WTC11 (cell line): Measurements from ENCODE around the gene GCHFR. TPM values are rescaled to one million over a fixed set of nuclear protein-coding genes. Genes with fewer than 3 reads are reported as not detected.

Experiments
- ATAC-seq: fragments of 200-7000 bp; cut with Tn5 transposase; 2 replicates; pipeline ENCODE4 v1.10.0; 2021; ENCODE audit warnings: mild to moderate bottlenecking, moderate library complexity
- CTCF ChIA-PET: fragments of 300-600 bp; sonication (Branson Sonifier 250); formaldehyde crosslinking; loops from one replicate; lab custom pipeline; 2021; ENCODE audit warnings: antibody characterized with exemption; lab: Charles Lee
- POLR2A ChIA-PET: fragments of 350-600 bp; sonication (Branson Sonifier 250); formaldehyde crosslinking; loops from one replicate; lab custom pipeline; 2021; ENCODE audit warnings: antibody characterized with exemption; lab: Charles Lee
- DNase-seq: peaks from one replicate; pipeline ENCODE4 v3.0.0; 2021; ENCODE audit warnings: low spot score
- H3K27ac Mint-ChIP-seq: 2 replicates; pipeline ENCODE4 v1.8.0; 2021; ENCODE audit warnings: mixed read lengths
- H3K27me3 Mint-ChIP-seq: 2 replicates; pipeline ENCODE4 v1.8.0; 2021; ENCODE audit warnings: low read depth, mild to moderate bottlenecking, moderate library complexity, mixed read lengths
- H3K36me3 Mint-ChIP-seq: 2 replicates; pipeline ENCODE4 v1.8.0; 2021; ENCODE audit warnings: mixed read lengths
- H3K4me1 Mint-ChIP-seq: 2 replicates; pipeline ENCODE4 v1.8.0; 2022; ENCODE audit warnings: mixed read lengths
- H3K4me3 Mint-ChIP-seq: 2 replicates; pipeline ENCODE4 v1.8.0; 2021; ENCODE audit warnings: mild to moderate bottlenecking, moderate library complexity, mixed read lengths
- H3K9me3 Mint-ChIP-seq: 2 replicates; pipeline ENCODE4 v1.8.0; 2021; ENCODE audit warnings: mixed read lengths
- CREB1 ChIP-seq: sonication (generic); formaldehyde crosslinking; IDR thresholded peaks from 2 replicates; pipeline ENCODE4 v1.8.0; 2023; ENCODE audit warnings: mild to moderate bottlenecking, missing genetic modification reagents
- FOXP1 ChIP-seq: sonication (generic); formaldehyde crosslinking; IDR thresholded peaks from 2 replicates; pipeline ENCODE4 v1.8.0; 2022; ENCODE audit warnings: missing genetic modification reagents, mild to moderate bottlenecking, moderate library complexity, borderline replicate concordance
- GABPB1 ChIP-seq: sonication (generic); formaldehyde crosslinking; IDR thresholded peaks from 2 replicates; pipeline ENCODE4 v1.8.1; 2023; ENCODE audit warnings: mild to moderate bottlenecking, missing genetic modification reagents
- GRHL2 ChIP-seq: fragments of 250-450 bp; sonication (Bioruptor Pico); IDR thresholded peaks from 2 replicates; pipeline ENCODE4 v1.8.0; 2022; ENCODE audit warnings: mild to moderate bottlenecking, moderate library complexity; ENCODE audit not compliant: insufficient replicate concordance, severe bottlenecking
- NFE2L1 ChIP-seq: sonication (generic); formaldehyde crosslinking; IDR thresholded peaks from 2 replicates; pipeline ENCODE4 v1.8.1; 2023; ENCODE audit warnings: missing genetic modification reagents
- NR3C1 ChIP-seq: sonication (generic); formaldehyde crosslinking; conservative IDR thresholded peaks from 2 replicates; pipeline ENCODE4 v1.8.1; 2023; ENCODE audit warnings: low read depth, mild to moderate bottlenecking, missing genetic modification reagents
- PREB ChIP-seq: sonication (generic); formaldehyde crosslinking; IDR thresholded peaks from 2 replicates; pipeline ENCODE4 v1.8.1; 2022; ENCODE audit warnings: mild to moderate bottlenecking, missing genetic modification reagents, moderate library complexity, borderline replicate concordance
- PRRX2 ChIP-seq: fragments of 250-450 bp; sonication (Bioruptor Pico); IDR thresholded peaks from 2 replicates; pipeline ENCODE4 v1.8.0; 2021; ENCODE audit warnings: mild to moderate bottlenecking
- SP1 ChIP-seq: sonication (generic); formaldehyde crosslinking; conservative IDR thresholded peaks from 2 replicates; pipeline ENCODE4 v1.8.1; 2022; ENCODE audit warnings: missing genetic modification reagents
- ZBTB21 ChIP-seq: sonication (generic); formaldehyde crosslinking; IDR thresholded peaks from 2 replicates; pipeline ENCODE4 v1.8.1; 2023; ENCODE audit warnings: mild to moderate bottlenecking, missing genetic modification reagents, borderline replicate concordance
- total RNA-seq: library from RNA; stranded (reverse); gene quantifications from 3 replicates; pipeline ENCODE4 v1.2.3, GENCODE V29; 2021
- TF ChIP-seq, protein P1 (sequence below): sonication (generic); formaldehyde crosslinking; IDR thresholded peaks from 2 replicates; pipeline ENCODE4 v1.8.0; 2022; ENCODE audit warnings: missing genetic modification reagents
- TF ChIP-seq, protein P2 (sequence below): sonication (generic); formaldehyde crosslinking; IDR thresholded peaks from 2 replicates; pipeline ENCODE4 v1.8.1; 2022; ENCODE audit warnings: missing genetic modification reagents, borderline replicate concordance

GCHFR gene
- total RNA-seq, 1 experiment from 2014 or later: 42.3 TPM

GRCh38 chr15:40744815-40745152 is 19.1 kb upstream of the GCHFR start:
- DNase-seq (no peak), ATAC-seq (no peak)
- Mint-ChIP-seq H3K27me3 (no peaks in the 10 kb centered on the region), H3K4me3 (no peak overlapping the region), H3K27ac (no peak overlapping the region), H3K9me3 (no peaks in the 10 kb centered on the region), H3K4me1 (peaks cover 12% of the 10 kb centered on the region), H3K36me3 (peaks cover 13% of the 10 kb centered on the region)
- CTCF ChIA-PET: interaction anchor here (0.6 to 2.7 kb wide), 19 partner anchors 9 to 1106 kb away, joined by 3 to 13 read pairs (median 4); partner anchors contain the start of genes CCDC32, GCHFR, RAD51 and VPS18
- POLR2A ChIA-PET: interaction anchor here (0.5 kb wide), 1 partner anchor 18 kb away, joined by 3 read pairs; no protein-coding TSS in a partner anchor
- TF ChIP-seq, protein P1, sequence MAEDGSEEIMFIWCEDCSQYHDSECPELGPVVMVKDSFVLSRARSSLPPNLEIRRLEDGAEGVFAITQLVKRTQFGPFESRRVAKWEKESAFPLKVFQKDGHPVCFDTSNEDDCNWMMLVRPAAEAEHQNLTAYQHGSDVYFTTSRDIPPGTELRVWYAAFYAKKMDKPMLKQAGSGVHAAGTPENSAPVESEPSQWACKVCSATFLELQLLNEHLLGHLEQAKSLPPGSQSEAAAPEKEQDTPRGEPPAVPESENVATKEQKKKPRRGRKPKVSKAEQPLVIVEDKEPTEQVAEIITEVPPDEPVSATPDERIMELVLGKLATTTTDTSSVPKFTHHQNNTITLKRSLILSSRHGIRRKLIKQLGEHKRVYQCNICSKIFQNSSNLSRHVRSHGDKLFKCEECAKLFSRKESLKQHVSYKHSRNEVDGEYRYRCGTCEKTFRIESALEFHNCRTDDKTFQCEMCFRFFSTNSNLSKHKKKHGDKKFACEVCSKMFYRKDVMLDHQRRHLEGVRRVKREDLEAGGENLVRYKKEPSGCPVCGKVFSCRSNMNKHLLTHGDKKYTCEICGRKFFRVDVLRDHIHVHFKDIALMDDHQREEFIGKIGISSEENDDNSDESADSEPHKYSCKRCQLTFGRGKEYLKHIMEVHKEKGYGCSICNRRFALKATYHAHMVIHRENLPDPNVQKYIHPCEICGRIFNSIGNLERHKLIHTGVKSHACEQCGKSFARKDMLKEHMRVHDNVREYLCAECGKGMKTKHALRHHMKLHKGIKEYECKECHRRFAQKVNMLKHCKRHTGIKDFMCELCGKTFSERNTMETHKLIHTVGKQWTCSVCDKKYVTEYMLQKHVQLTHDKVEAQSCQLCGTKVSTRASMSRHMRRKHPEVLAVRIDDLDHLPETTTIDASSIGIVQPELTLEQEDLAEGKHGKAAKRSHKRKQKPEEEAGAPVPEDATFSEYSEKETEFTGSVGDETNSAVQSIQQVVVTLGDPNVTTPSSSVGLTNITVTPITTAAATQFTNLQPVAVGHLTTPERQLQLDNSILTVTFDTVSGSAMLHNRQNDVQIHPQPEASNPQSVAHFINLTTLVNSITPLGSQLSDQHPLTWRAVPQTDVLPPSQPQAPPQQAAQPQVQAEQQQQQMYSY (CRISPR knock-in tag): no peak
- no peak for TF ChIP-seq GRHL2 (CRISPR knock-in tag)
- no peak for TF ChIP-seq PRRX2 (CRISPR knock-in tag)
- TF ChIP-seq, protein P2, sequence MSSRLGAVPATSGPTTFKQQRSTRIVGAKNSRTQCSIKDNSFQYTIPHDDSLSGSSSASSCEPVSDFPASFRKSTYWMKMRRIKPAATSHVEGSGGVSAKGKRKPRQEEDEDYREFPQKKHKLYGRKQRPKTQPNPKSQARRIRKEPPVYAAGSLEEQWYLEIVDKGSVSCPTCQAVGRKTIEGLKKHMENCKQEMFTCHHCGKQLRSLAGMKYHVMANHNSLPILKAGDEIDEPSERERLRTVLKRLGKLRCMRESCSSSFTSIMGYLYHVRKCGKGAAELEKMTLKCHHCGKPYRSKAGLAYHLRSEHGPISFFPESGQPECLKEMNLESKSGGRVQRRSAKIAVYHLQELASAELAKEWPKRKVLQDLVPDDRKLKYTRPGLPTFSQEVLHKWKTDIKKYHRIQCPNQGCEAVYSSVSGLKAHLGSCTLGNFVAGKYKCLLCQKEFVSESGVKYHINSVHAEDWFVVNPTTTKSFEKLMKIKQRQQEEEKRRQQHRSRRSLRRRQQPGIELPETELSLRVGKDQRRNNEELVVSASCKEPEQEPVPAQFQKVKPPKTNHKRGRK (CRISPR knock-in tag): no peak
- TF ChIP-seq CREB1 (CRISPR knock-in tag): no peak
- no peak for TF ChIP-seq FOXP1 (CRISPR knock-in tag)
- no peak for TF ChIP-seq NR3C1
- no peak for TF ChIP-seq NFE2L1 (CRISPR knock-in tag)
- no peak for TF ChIP-seq PREB
- TF ChIP-seq ZBTB21: no peak
- no peak for TF ChIP-seq SP1 (CRISPR knock-in tag)

GRCh38 chr15:40746916-40747418 is 16.9 kb upstream of the GCHFR start:
- no peak for DNase-seq
- peaks cover 13% of the 10 kb centered on the region for H3K36me3 Mint-ChIP-seq
- POLR2A ChIA-PET: interaction anchor here (0.6 to 1.1 kb wide), 8 partner anchors 15 to 147 kb away, joined by 3 to 7 read pairs (median 3); partner anchors contain the start of genes DNAJC17, SPINT1, VPS18 and ZFYVE19
- no peak overlapping the region for H3K4me3 Mint-ChIP-seq
- H3K9me3 Mint-ChIP-seq: no peaks in the 10 kb centered on the region
- no peaks in the 10 kb centered on the region for H3K4me1 Mint-ChIP-seq
- no peak overlapping the region for H3K27ac Mint-ChIP-seq
- 0 out of 2 replicates have a peak, but pooled peaks have one; percentile 28 for TF ChIP-seq GABPB1 (CRISPR knock-in tag)
- TF ChIP-seq, protein P2 (CRISPR knock-in tag): no peak
- CTCF ChIA-PET: interaction anchor here (0.6 to 3.1 kb wide), 33 partner anchors 9 to 202 kb away, joined by 3 to 38 read pairs (median 5); partner anchors contain the start of genes DNAJC17, GCHFR, SPINT1 and VPS18
- no peaks in the 10 kb centered on the region for H3K27me3 Mint-ChIP-seq
- ATAC-seq: peak; percentile 14; the same call in 1 of the 2 replicates
